ENCODE measurements around the gene OSBPL5.

OSBPL5 gene

DNA sequence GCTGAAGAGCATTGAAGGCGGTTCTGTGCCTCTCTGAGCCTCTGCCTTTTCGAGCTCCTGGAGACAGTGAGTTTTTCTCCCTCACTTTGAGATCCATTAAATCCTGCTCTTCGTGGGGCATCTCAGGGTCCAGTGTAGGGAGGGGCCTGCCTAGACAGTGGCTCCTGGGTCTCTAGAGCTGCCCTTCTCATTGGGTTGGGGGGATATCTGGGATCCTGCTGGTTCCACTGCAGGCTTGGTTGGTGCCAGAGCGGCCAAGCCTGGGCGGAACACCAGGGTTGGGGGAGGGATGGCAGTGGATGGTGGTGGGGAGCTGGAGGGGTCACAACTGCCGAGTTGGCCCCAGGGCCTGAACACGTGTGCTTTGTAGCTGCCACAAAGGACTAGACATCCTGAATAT is 55.7 kb downstream of the OSBPL5 start:
- H3K9me3 ChIP-seq (ENCODE audit: control insufficient read depth, insufficient read depth, low read length): peaks cover 3% of the 10 kb centered on the region; the same call in 1 of the 2 replicates
- H3K79me2 ChIP-seq (ENCODE audit: control insufficient read depth, low read length): no peaks in the 10 kb centered on the region
- no peak overlapping the region for H3K4me2 ChIP-seq (ENCODE audit: low read length)
- no peaks in the 10 kb centered on the region for H3K27me3 ChIP-seq (ENCODE audit: control insufficient read depth, low read length)
- H3K4me1 ChIP-seq (ENCODE audit: control insufficient read depth, low read length): no peaks in the 10 kb centered on the region
- no peak overlapping the region for H3K4me3 ChIP-seq (ENCODE audit: low read length)
- no peaks in the 10 kb centered on the region for H3K9me2 ChIP-seq (replicated peaks; ENCODE audit: control insufficient read depth, low read length)
- H4K20me1 ChIP-seq (ENCODE audit: control insufficient read depth, insufficient read depth, low read depth, low read length): no peaks in the 10 kb centered on the region
- H3K36me3 ChIP-seq (ENCODE audit: control insufficient read depth, low read length): no peaks in the 10 kb centered on the region
- no peak overlapping the region for H3K27ac ChIP-seq (ENCODE audit: low read depth, low read length)
- H3F3A ChIP-seq (ENCODE audit: control insufficient read depth, insufficient read depth): no peaks in the 10 kb centered on the region
- no peak for TF ChIP-seq EZH2phosphoT487 (IDR thresholded peaks at IDR 0.05; ENCODE audit: borderline replicate concordance, low read length)
- TF ChIP-seq, protein P1, sequence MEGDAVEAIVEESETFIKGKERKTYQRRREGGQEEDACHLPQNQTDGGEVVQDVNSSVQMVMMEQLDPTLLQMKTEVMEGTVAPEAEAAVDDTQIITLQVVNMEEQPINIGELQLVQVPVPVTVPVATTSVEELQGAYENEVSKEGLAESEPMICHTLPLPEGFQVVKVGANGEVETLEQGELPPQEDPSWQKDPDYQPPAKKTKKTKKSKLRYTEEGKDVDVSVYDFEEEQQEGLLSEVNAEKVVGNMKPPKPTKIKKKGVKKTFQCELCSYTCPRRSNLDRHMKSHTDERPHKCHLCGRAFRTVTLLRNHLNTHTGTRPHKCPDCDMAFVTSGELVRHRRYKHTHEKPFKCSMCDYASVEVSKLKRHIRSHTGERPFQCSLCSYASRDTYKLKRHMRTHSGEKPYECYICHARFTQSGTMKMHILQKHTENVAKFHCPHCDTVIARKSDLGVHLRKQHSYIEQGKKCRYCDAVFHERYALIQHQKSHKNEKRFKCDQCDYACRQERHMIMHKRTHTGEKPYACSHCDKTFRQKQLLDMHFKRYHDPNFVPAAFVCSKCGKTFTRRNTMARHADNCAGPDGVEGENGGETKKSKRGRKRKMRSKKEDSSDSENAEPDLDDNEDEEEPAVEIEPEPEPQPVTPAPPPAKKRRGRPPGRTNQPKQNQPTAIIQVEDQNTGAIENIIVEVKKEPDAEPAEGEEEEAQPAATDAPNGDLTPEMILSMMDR (IDR thresholded peaks at IDR 0.05; ENCODE audit: low read depth, low read length, poor library complexity, severe bottlenecking): no peak

DNA sequence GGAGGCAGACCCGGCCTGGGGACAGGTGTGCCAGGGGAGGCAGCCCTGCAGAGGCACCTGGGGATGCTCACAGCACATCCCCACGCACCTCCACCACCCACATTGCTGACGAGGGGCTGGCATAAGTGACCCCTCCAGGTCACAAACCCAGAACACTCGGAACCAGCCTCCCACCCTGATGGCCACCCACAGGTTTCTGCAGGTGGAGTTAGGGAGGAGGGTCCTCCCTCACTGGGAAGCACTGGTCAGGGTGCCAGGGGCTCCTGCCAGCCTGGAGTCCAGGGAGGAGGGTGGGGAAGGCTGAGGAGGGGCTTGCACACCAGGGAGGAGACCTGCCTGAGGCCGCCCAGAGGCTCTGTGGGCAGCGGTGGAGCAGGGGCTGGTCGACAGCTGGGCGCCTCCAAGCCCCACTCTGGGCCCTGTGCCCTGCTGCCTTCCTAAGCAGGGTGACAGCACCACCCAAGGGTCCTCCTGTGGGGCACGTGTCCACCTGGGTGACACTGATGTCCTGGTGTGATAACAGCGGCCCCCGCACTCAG is 56.9 kb downstream of the OSBPL5 start:
- no peaks in the 10 kb centered on the region for H3K9me2 ChIP-seq (replicated peaks; ENCODE audit: control insufficient read depth, low read length)
- no peak overlapping the region for H3K4me2 ChIP-seq (ENCODE audit: low read length)
- no peaks in the 10 kb centered on the region for H3K9me3 ChIP-seq (ENCODE audit: control insufficient read depth, insufficient read depth, low read length)
- no peak overlapping the region for H3K27ac ChIP-seq (ENCODE audit: low read depth, low read length)
- no peaks in the 10 kb centered on the region for H3K36me3 ChIP-seq (ENCODE audit: control insufficient read depth, low read length)
- H3K4me3 ChIP-seq (ENCODE audit: low read length): no peak overlapping the region
- H3K4me1 ChIP-seq (ENCODE audit: control insufficient read depth, low read length): no peaks in the 10 kb centered on the region
- no peaks in the 10 kb centered on the region for H3K27me3 ChIP-seq (ENCODE audit: control insufficient read depth, low read length)
- no peaks in the 10 kb centered on the region for H3F3A ChIP-seq (ENCODE audit: control insufficient read depth, insufficient read depth)
- no peaks in the 10 kb centered on the region for H3K79me2 ChIP-seq (ENCODE audit: control insufficient read depth, low read length)
- TF ChIP-seq EZH2phosphoT487 (IDR thresholded peaks at IDR 0.05; ENCODE audit: borderline replicate concordance, low read length): no peak
- TF ChIP-seq, protein P1 (IDR thresholded peaks at IDR 0.05; ENCODE audit: low read depth, low read length, poor library complexity, severe bottlenecking): no peak
- no peaks in the 10 kb centered on the region for H4K20me1 ChIP-seq (ENCODE audit: control insufficient read depth, insufficient read depth, low read depth, low read length)

DNA sequence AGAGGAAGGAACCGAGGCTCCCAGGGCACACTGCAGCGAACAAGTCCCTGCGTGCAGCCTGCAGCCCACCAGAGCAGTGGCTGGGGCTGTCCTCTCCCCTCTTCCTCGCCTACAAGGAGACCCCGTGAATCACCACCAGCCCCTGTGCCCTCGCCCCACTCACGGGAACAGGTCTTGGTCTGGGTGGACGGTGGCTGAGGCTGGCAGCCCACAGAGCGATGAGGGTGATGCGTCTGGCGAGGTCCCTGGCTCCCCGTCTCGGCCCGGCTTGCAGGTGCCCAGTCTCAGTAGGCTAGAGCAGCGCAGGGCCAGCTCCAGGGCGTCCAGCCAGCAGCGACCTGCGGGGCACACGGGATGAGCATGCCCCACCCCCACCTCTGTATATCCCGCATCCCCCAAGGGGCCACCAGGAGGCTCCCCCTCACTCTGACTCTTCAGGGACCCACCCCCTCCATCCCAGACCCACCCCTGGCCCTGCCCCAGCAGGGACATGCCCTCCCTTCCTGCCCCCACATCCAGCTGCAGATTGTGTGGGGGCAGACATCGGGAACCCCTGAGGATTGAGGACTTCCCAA is 57.4 kb downstream of the OSBPL5 start:
- no peaks in the 10 kb centered on the region for H3F3A ChIP-seq (ENCODE audit: control insufficient read depth, insufficient read depth)
- no peaks in the 10 kb centered on the region for H4K20me1 ChIP-seq (ENCODE audit: control insufficient read depth, insufficient read depth, low read depth, low read length)
- H3K9me2 ChIP-seq (replicated peaks; ENCODE audit: control insufficient read depth, low read length): no peaks in the 10 kb centered on the region
- no peak overlapping the region for H3K4me2 ChIP-seq (ENCODE audit: low read length)
- H3K9me3 ChIP-seq (ENCODE audit: control insufficient read depth, insufficient read depth, low read length): no peaks in the 10 kb centered on the region
- H3K36me3 ChIP-seq (ENCODE audit: control insufficient read depth, low read length): no peaks in the 10 kb centered on the region
- H3K27ac ChIP-seq (ENCODE audit: low read depth, low read length): no peak overlapping the region
- H3K4me3 ChIP-seq (ENCODE audit: low read length): no peak overlapping the region
- no peaks in the 10 kb centered on the region for H3K79me2 ChIP-seq (ENCODE audit: control insufficient read depth, low read length)
- no peaks in the 10 kb centered on the region for H3K27me3 ChIP-seq (ENCODE audit: control insufficient read depth, low read length)
- H3K4me1 ChIP-seq (ENCODE audit: control insufficient read depth, low read length): no peaks in the 10 kb centered on the region
- TF ChIP-seq, protein P1 (IDR thresholded peaks at IDR 0.05; ENCODE audit: low read depth, low read length, poor library complexity, severe bottlenecking): no peak
